ENCODE measurements around the gene MPV17L.

GRCh38 chr16:15451098-15451731 lies 55.7 kb downstream of the MPV17L start:
- no peak for TF ChIP-seq CTCF (IDR thresholded peaks at IDR 0.05; ENCODE audit: low read depth, low read length, poor library complexity, severe bottlenecking)
- TF ChIP-seq EZH2phosphoT487 (IDR thresholded peaks at IDR 0.05; ENCODE audit: borderline replicate concordance, low read length), result no peak
